Keratinocyte (primary cell): ENCODE data around the gene NFYC. TPM values are rescaled to one million over a fixed set of nuclear protein-coding genes. Genes with fewer than 3 reads are reported as not detected.
A peak's percentile ranks its signal among the peaks of the same experiment; 100 is the strongest.

Experiments
- DNase-seq: peaks from one replicate; pipeline ENCODE4 v3.0.0-alpha.2; 2011; ENCODE audit warnings: low read depth, missing footprints, low spot score
- FAIRE-seq: peaks from 2 replicates; lab custom pipeline; 2011; peaks lifted over from hg19 to GRCh38; lab: Jason Lieb, UNC
- H2AFZ ChIP-seq: 2 replicates; pipeline ENCODE4 v1.6.0; 2012; ENCODE audit warnings: low read length, control low read depth, inconsistent platforms; ENCODE audit not compliant: control insufficient read depth
- H3K27ac ChIP-seq: 2 replicates; pipeline ENCODE4 v1.5.1; 2011; ENCODE audit warnings: low read length; ENCODE audit not compliant: control insufficient read depth, insufficient read depth
- H3K27me3 ChIP-seq: 3 replicates; pipeline ENCODE4 v1.6.0; 2011; ENCODE audit warnings: low read length; ENCODE audit not compliant: control insufficient read depth, insufficient read depth; ENCODE audit errors: extremely low read depth
- H3K36me3 ChIP-seq, 2 experiments: 2 replicates in 1 of 2; 3 replicates in 1 of 2; pipeline ENCODE4 v1.5.1; 2011; ENCODE audit warnings: low read length in 2 of 2, mild to moderate bottlenecking in 1 of 2; ENCODE audit not compliant: control insufficient read depth in 2 of 2, insufficient read depth in 2 of 2; ENCODE audit errors: extremely low read depth in 1 of 2
- H3K4me1 ChIP-seq: 3 replicates; pipeline ENCODE4 v1.5.1; 2011; ENCODE audit warnings: low read length; ENCODE audit not compliant: control insufficient read depth, insufficient read depth; ENCODE audit errors: extremely low read depth
- H3K4me2 ChIP-seq: 3 replicates; pipeline ENCODE4 v1.6.0; 2011; ENCODE audit warnings: low read depth, low read length; ENCODE audit not compliant: control insufficient read depth, insufficient read depth; ENCODE audit errors: extremely low read depth
- H3K4me3 ChIP-seq, 3 experiments: fragments of 200-600 bp in 1 of 3; sonication (generic) in 1 of 3; 2 replicates in 2 of 3; 3 replicates in 1 of 3; pipeline ENCODE4 v1.5.1; 2011 to 2016; ENCODE audit warnings: low read length in 3 of 3, mild to moderate bottlenecking in 3 of 3, control low read depth in 2 of 3, inconsistent platforms in 1 of 3, low read depth in 1 of 3, mixed read lengths in 1 of 3, mixed run types in 1 of 3, moderate library complexity in 1 of 3; ENCODE audit not compliant: control insufficient read depth in 2 of 3, insufficient read depth in 2 of 3; ENCODE audit errors: extremely low read depth in 1 of 3
- H3K79me2 ChIP-seq: 2 replicates; pipeline ENCODE4 v1.6.0; 2012; ENCODE audit warnings: low read length; ENCODE audit not compliant: control insufficient read depth, insufficient read depth
- H3K9ac ChIP-seq: 3 replicates; pipeline ENCODE4 v1.6.0; 2011; ENCODE audit warnings: low read length; ENCODE audit not compliant: control insufficient read depth, insufficient read depth; ENCODE audit errors: extremely low read depth
- H3K9me1 ChIP-seq: 3 replicates; pipeline ENCODE4 v1.6.0; 2011; ENCODE audit warnings: low read length; ENCODE audit not compliant: control insufficient read depth, insufficient read depth; ENCODE audit errors: extremely low read depth
- H3K9me3 ChIP-seq: 2 replicates; pipeline ENCODE4 v1.5.1; 2012; ENCODE audit warnings: low read depth, low read length; ENCODE audit not compliant: control insufficient read depth
- H4K20me1 ChIP-seq: 3 replicates; pipeline ENCODE4 v1.6.0; 2011; ENCODE audit warnings: low read length; ENCODE audit not compliant: control insufficient read depth, insufficient read depth; ENCODE audit errors: extremely low read depth
- EZH2 ChIP-seq: IDR thresholded peaks from one replicate; pipeline ENCODE4 v1.6.1; 2012; ENCODE audit warnings: inconsistent platforms, mild to moderate bottlenecking, low read length, moderate library complexity
- dilution Hi-C: fragments of 300-500 bp; cut with MboI; formaldehyde crosslinking; loops from one replicate; pipeline ENCODE4 v1.7.0; 2020; ENCODE audit warnings: low sequenced_read_pairs; ENCODE audit not compliant: extremely low pct_ligation_motif_present
- polyA plus RNA-seq, 5 experiments: library from polyadenylated mRNA; depleted of rRNA in 3 of 5; stranded (reverse) in 3 of 5; stranded (forward) in 1 of 5; unstranded in 1 of 5; fragments of >200 nt; gene quantifications; 1 replicate in 1 of 5; 2 replicates in 3 of 5; 3 replicates in 1 of 5; pipeline versions ENCODE4 v1.2.1 to v1.2.3, GENCODE V29; 2011 to 2012; ENCODE audit warnings: missing spikeins in 2 of 5, low read depth in 1 of 5, low replicate concordance in 1 of 5
- TF ChIP-seq, protein P1 (sequence below), 3 experiments: IDR thresholded peaks in 1 of 3; conservative IDR thresholded peaks in 1 of 3; optimal IDR thresholded peaks in 1 of 3; 2 replicates in 2 of 3; 3 replicates in 1 of 3; pipeline versions ENCODE3 to v1.5.1; 2011; ENCODE audit warnings: low read length in 3 of 3, mild to moderate bottlenecking in 3 of 3, moderate library complexity in 2 of 3, control low read depth in 1 of 3, inconsistent platforms in 1 of 3; ENCODE audit not compliant: insufficient read depth in 2 of 3; ENCODE audit errors: extremely low read depth in 1 of 3

Gene NFYC
- polyA plus RNA-seq, 1 donor (not counting 4 experiments of a cell fraction or from before 2014, with no cell fraction given) = 32.4 TPM

- H3K79me2 ChIP-seq = no peaks in the 10 kb centered on the region
- peak; percentile 74 for FAIRE-seq
- no peak overlapping the region for H3K9ac ChIP-seq
- H3K9me3 ChIP-seq = no peaks in the 10 kb centered on the region
- TF ChIP-seq, protein P1, sequence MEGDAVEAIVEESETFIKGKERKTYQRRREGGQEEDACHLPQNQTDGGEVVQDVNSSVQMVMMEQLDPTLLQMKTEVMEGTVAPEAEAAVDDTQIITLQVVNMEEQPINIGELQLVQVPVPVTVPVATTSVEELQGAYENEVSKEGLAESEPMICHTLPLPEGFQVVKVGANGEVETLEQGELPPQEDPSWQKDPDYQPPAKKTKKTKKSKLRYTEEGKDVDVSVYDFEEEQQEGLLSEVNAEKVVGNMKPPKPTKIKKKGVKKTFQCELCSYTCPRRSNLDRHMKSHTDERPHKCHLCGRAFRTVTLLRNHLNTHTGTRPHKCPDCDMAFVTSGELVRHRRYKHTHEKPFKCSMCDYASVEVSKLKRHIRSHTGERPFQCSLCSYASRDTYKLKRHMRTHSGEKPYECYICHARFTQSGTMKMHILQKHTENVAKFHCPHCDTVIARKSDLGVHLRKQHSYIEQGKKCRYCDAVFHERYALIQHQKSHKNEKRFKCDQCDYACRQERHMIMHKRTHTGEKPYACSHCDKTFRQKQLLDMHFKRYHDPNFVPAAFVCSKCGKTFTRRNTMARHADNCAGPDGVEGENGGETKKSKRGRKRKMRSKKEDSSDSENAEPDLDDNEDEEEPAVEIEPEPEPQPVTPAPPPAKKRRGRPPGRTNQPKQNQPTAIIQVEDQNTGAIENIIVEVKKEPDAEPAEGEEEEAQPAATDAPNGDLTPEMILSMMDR (optimal IDR thresholded peaks at IDR 0.05 in 1 of 3, IDR thresholded peaks at IDR 0.05 in 1 of 3, conservative IDR thresholded peaks at IDR 0.05 in 1 of 3; ENCODE audit: extremely low read depth in 1 of 3, insufficient read depth in 2 of 3, low read length in 3 of 3) = peak; percentile 81 to 89 (median 87)
- TF ChIP-seq EZH2 = no peak
- no peaks in the 10 kb centered on the region for H3K9me1 ChIP-seq
- peaks cover 23% of the 10 kb centered on the region for H3K4me1 ChIP-seq
- H3K27me3 ChIP-seq = no peaks in the 10 kb centered on the region
- H4K20me1 ChIP-seq = no peaks in the 10 kb centered on the region
- dilution Hi-C loops = no loop called here
- DNase-seq = no peak
- peaks cover 5 to 14% of the 10 kb centered on the region in 2 experiments for H3K36me3 ChIP-seq
- no peak overlapping the region for H3K27ac ChIP-seq
- no peak overlapping the region for H3K4me2 ChIP-seq
- H3K4me3 ChIP-seq = no peak overlapping the region
- H2AFZ ChIP-seq = no peak overlapping the region
Observed at GRCh38 chr1:40774266-40774998, 82.9 kb downstream of the NFYC start.

- no peaks in the 10 kb centered on the region for H3K9me3 ChIP-seq
- H3K79me2 ChIP-seq = no peaks in the 10 kb centered on the region
- no peak overlapping the region for H3K4me3 ChIP-seq
- H3K27ac ChIP-seq = no peak overlapping the region
- no peak for FAIRE-seq
- no peak for DNase-seq
- peaks cover 0 to 9% of the 10 kb centered on the region in 2 experiments for H3K36me3 ChIP-seq
- H3K27me3 ChIP-seq = no peaks in the 10 kb centered on the region
- H4K20me1 ChIP-seq = no peaks in the 10 kb centered on the region
- H3K4me2 ChIP-seq = no peak overlapping the region
- H3K9me1 ChIP-seq = no peaks in the 10 kb centered on the region
- TF ChIP-seq, protein P1 (optimal IDR thresholded peaks at IDR 0.05 in 1 of 3, IDR thresholded peaks at IDR 0.05 in 1 of 3, conservative IDR thresholded peaks at IDR 0.05 in 1 of 3; ENCODE audit: extremely low read depth in 1 of 3, insufficient read depth in 2 of 3, low read length in 3 of 3) = no peak
- TF ChIP-seq EZH2 = no peak
- dilution Hi-C loops = no loop called here
- H2AFZ ChIP-seq = no peak overlapping the region
- peaks cover 14% of the 10 kb centered on the region for H3K4me1 ChIP-seq
- no peak overlapping the region for H3K9ac ChIP-seq
Observed at GRCh38 chr1:40776236-40777072, 85.0 kb downstream of the NFYC start.
